ENCODE data around the gene ZNF785.
A peak's percentile ranks its signal among the peaks of the same experiment; 100 is the strongest.

The ZNF785 gene

GRCh38 chr16:30581457-30581856 lies 4.0 kb downstream of the ZNF785 start:
- Histone ChIP-seq H3K27ac (ENCODE audit: low read depth, low read length) (no peak overlapping the region), H3K4me1 (ENCODE audit: control insufficient read depth in 5 of 5, insufficient read depth in 5 of 5, low read length in 5 of 5) (peaks cover 3 to 20% (median 16%) of the 10 kb centered on the region in 5 donors), H3K9ac (ENCODE audit: low read length in 5 of 5) (no peak overlapping the region), H3K9me3 (ENCODE audit: control insufficient read depth in 5 of 5, low read length in 5 of 5) (no peaks in the 10 kb centered on the region), H3K4me3 (ENCODE audit: low read depth in 1 of 5, low read length in 5 of 5) (no peak overlapping the region), H3K27me3 (ENCODE audit: control insufficient read depth in 5 of 5, insufficient read depth in 4 of 5, low read length in 5 of 5) (no peaks in the 10 kb centered on the region), H3K36me3 (ENCODE audit: control insufficient read depth in 5 of 5, insufficient read depth in 5 of 5, low read length in 5 of 5) (peaks cover 0 to 34% (median 24%) of the 10 kb centered on the region in 5 donors)

GRCh38 chr16:30574678-30575077 lies 10.8 kb downstream of the ZNF785 start:
- H3K9ac ChIP-seq (ENCODE audit: low read length in 5 of 5), result no peak overlapping the region
- no peak overlapping the region for H3K27ac ChIP-seq (ENCODE audit: low read depth, low read length)
- H3K36me3 ChIP-seq (ENCODE audit: control insufficient read depth in 5 of 5, insufficient read depth in 5 of 5, low read length in 5 of 5), result peaks cover 0 to 11% (median 3%) of the 10 kb centered on the region in 5 donors
- no peaks in the 10 kb centered on the region for H3K27me3 ChIP-seq (ENCODE audit: control insufficient read depth in 5 of 5, insufficient read depth in 4 of 5, low read length in 5 of 5)
- H3K4me1 ChIP-seq (ENCODE audit: control insufficient read depth in 5 of 5, insufficient read depth in 5 of 5, low read length in 5 of 5), result peaks cover 10 to 22% (median 21%) of the 10 kb centered on the region in 5 donors
- no peaks in the 10 kb centered on the region for H3K9me3 ChIP-seq (ENCODE audit: control insufficient read depth in 5 of 5, low read length in 5 of 5)
- H3K4me3 ChIP-seq (ENCODE audit: low read depth in 1 of 5, low read length in 5 of 5), result no peak overlapping the region

GRCh38 chr16:30571445-30572322 lies 13.8 kb downstream of the ZNF785 start, which contains the start of gene ZNF688:
ZNF688 (minus strand) TSS chr16:30571714; CDS start chr16:30571629, 85 bp downstream.
- H3K4me1 ChIP-seq (ENCODE audit: control insufficient read depth in 5 of 5, insufficient read depth in 5 of 5, low read length in 5 of 5), result peaks cover 10 to 27% (median 23%) of the 10 kb centered on the region in 5 donors
- peak within 1 kb of the TSS; percentile 80 to 88 (median 87) for H3K4me3 ChIP-seq (ENCODE audit: low read depth in 1 of 5, low read length in 5 of 5)
- H3K9ac ChIP-seq (ENCODE audit: low read length in 5 of 5), result peak within 1 kb of the TSS; percentile 48 to 96 (median 92)
- no peaks in the 10 kb centered on the region for H3K9me3 ChIP-seq (ENCODE audit: control insufficient read depth in 5 of 5, low read length in 5 of 5)
- peaks cover 0 to 1% (median 0%) of the 10 kb centered on the region in 5 donors for H3K36me3 ChIP-seq (ENCODE audit: control insufficient read depth in 5 of 5, insufficient read depth in 5 of 5, low read length in 5 of 5)
- H3K27ac ChIP-seq (ENCODE audit: low read depth, low read length), result peak within 1 kb of the TSS; percentile 89
- H3K27me3 ChIP-seq (ENCODE audit: control insufficient read depth in 5 of 5, insufficient read depth in 4 of 5, low read length in 5 of 5), result no peaks in the 10 kb centered on the region

- Histone ChIP-seq H3K27ac (ENCODE audit: low read depth, low read length) (peak overlapping the region; percentile 89), H3K4me1 (ENCODE audit: control insufficient read depth in 5 of 5, insufficient read depth in 5 of 5, low read length in 5 of 5) (peaks cover 10 to 27% (median 23%) of the 10 kb centered on the region in 5 donors), H3K9me3 (ENCODE audit: control insufficient read depth in 5 of 5, low read length in 5 of 5) (no peaks in the 10 kb centered on the region), H3K9ac (ENCODE audit: low read length in 5 of 5) (peak overlapping the region; percentile 48 to 96 (median 92)), H3K4me3 (ENCODE audit: low read depth in 1 of 5, low read length in 5 of 5) (peak overlapping the region; percentile 80 to 88 (median 87)), H3K36me3 (ENCODE audit: control insufficient read depth in 5 of 5, insufficient read depth in 5 of 5, low read length in 5 of 5) (no peaks in the 10 kb centered on the region), H3K27me3 (ENCODE audit: control insufficient read depth in 5 of 5, insufficient read depth in 4 of 5, low read length in 5 of 5) (no peaks in the 10 kb centered on the region)
Measured at GRCh38 chr16:30570636-30571444, 14.7 kb downstream of the ZNF785 start.

- H3K36me3 ChIP-seq (ENCODE audit: control insufficient read depth in 5 of 5, insufficient read depth in 5 of 5, low read length in 5 of 5), result no peaks in the 10 kb centered on the region
- peaks cover 10 to 27% (median 23%) of the 10 kb centered on the region in 5 donors for H3K4me1 ChIP-seq (ENCODE audit: control insufficient read depth in 5 of 5, insufficient read depth in 5 of 5, low read length in 5 of 5)
- H3K27ac ChIP-seq (ENCODE audit: low read depth, low read length), result no peak overlapping the region
Measured at GRCh38 chr16:30569746-30570635, 15.5 kb downstream of the ZNF785 start.

GRCh38 chr16:30569281-30569680 lies 16.2 kb downstream of the ZNF785 start:
- Histone ChIP-seq H3K4me1 (ENCODE audit: control insufficient read depth in 5 of 5, insufficient read depth in 5 of 5, low read length in 5 of 5) (peaks cover 10 to 27% (median 23%) of the 10 kb centered on the region in 5 donors), H3K27me3 (ENCODE audit: control insufficient read depth in 5 of 5, insufficient read depth in 4 of 5, low read length in 5 of 5) (no peaks in the 10 kb centered on the region), H3K27ac (ENCODE audit: low read depth, low read length) (no peak overlapping the region)

More at GRCh38 chr16:30569746-30570635, 15.5 kb downstream of the ZNF785 start:
- Histone ChIP-seq H3K4me3 (ENCODE audit: low read depth in 1 of 5, low read length in 5 of 5) (peak overlapping the region in 3 of 5 donors; percentile 0 to 24 (median 18)), H3K9me3 (ENCODE audit: control insufficient read depth in 5 of 5, low read length in 5 of 5) (no peaks in the 10 kb centered on the region), H3K9ac (ENCODE audit: low read length in 5 of 5) (peak overlapping the region in 1 of 5 donors; percentile 35), H3K27me3 (ENCODE audit: control insufficient read depth in 5 of 5, insufficient read depth in 4 of 5, low read length in 5 of 5) (no peaks in the 10 kb centered on the region)

GRCh38 chr16:30567991-30568638 lies 17.4 kb downstream of the ZNF785 start:
- Histone ChIP-seq H3K4me3 (ENCODE audit: low read depth in 1 of 5, low read length in 5 of 5) (no peak overlapping the region), H3K27ac (ENCODE audit: low read depth, low read length) (no peak overlapping the region), H3K9me3 (ENCODE audit: control insufficient read depth in 5 of 5, low read length in 5 of 5) (no peaks in the 10 kb centered on the region), H3K36me3 (ENCODE audit: control insufficient read depth in 5 of 5, insufficient read depth in 5 of 5, low read length in 5 of 5) (no peaks in the 10 kb centered on the region), H3K4me1 (ENCODE audit: control insufficient read depth in 5 of 5, insufficient read depth in 5 of 5, low read length in 5 of 5) (peaks cover 10 to 27% (median 23%) of the 10 kb centered on the region in 5 donors), H3K9ac (ENCODE audit: low read length in 5 of 5) (no peak overlapping the region), H3K27me3 (ENCODE audit: control insufficient read depth in 5 of 5, insufficient read depth in 4 of 5, low read length in 5 of 5) (no peaks in the 10 kb centered on the region)

More at GRCh38 chr16:30569281-30569680, 16.2 kb downstream of the ZNF785 start:
- H3K4me3 ChIP-seq (ENCODE audit: low read depth in 1 of 5, low read length in 5 of 5), result no peak overlapping the region
- no peaks in the 10 kb centered on the region for H3K9me3 ChIP-seq (ENCODE audit: control insufficient read depth in 5 of 5, low read length in 5 of 5)
- no peak overlapping the region for H3K9ac ChIP-seq (ENCODE audit: low read length in 5 of 5)
- H3K36me3 ChIP-seq (ENCODE audit: control insufficient read depth in 5 of 5, insufficient read depth in 5 of 5, low read length in 5 of 5), result no peaks in the 10 kb centered on the region

GRCh38 chr16:30567160-30567990 lies 18.1 kb downstream of the ZNF785 start:
- Histone ChIP-seq H3K9me3 (ENCODE audit: control insufficient read depth in 5 of 5, low read length in 5 of 5) (no peaks in the 10 kb centered on the region), H3K9ac (ENCODE audit: low read length in 5 of 5) (no peak overlapping the region), H3K27ac (ENCODE audit: low read depth, low read length) (no peak overlapping the region), H3K4me1 (ENCODE audit: control insufficient read depth in 5 of 5, insufficient read depth in 5 of 5, low read length in 5 of 5) (peaks cover 10 to 25% (median 20%) of the 10 kb centered on the region in 5 donors), H3K36me3 (ENCODE audit: control insufficient read depth in 5 of 5, insufficient read depth in 5 of 5, low read length in 5 of 5) (no peaks in the 10 kb centered on the region), H3K4me3 (ENCODE audit: low read depth in 1 of 5, low read length in 5 of 5) (no peak overlapping the region), H3K27me3 (ENCODE audit: control insufficient read depth in 5 of 5, insufficient read depth in 4 of 5, low read length in 5 of 5) (no peaks in the 10 kb centered on the region)

Measured in subcutaneous abdominal adipose tissue (tissue), 5 donors.